Neutrophil (primary cell): ENCODE results near the gene VSIG10.

ENCODE experiments used
- H3K27ac ChIP-seq: fragments of 200-600 bp; sonication (generic); 2 replicates; pipeline ENCODE4 v1.5.1; 2016; ENCODE audit warnings: mild to moderate bottlenecking, moderate library complexity
- H3K27me3 ChIP-seq: fragments of 200-600 bp; sonication (generic); 2 replicates; pipeline ENCODE4 v1.6.0; 2016; ENCODE audit warnings: mild to moderate bottlenecking
- H3K36me3 ChIP-seq: fragments of 200-600 bp; sonication (generic); 2 replicates; pipeline ENCODE4 v1.5.1; 2017
- H3K4me1 ChIP-seq, 2 experiments: fragments of 200-600 bp in 1 of 2; sonication (generic) in 1 of 2; 1 replicate in 1 of 2; 2 replicates in 1 of 2; pipeline versions ENCODE4 v1.5.1 to v1.6.1; 2013 to 2016; ENCODE audit warnings: low read depth in 1 of 2, low read length in 1 of 2, mild to moderate bottlenecking in 1 of 2, moderate library complexity in 1 of 2; ENCODE audit not compliant: control insufficient read depth in 1 of 2, insufficient read depth in 1 of 2
- H3K4me3 ChIP-seq, 2 experiments: fragments of 200-600 bp in 1 of 2; sonication (generic) in 1 of 2; 1 replicate in 1 of 2; 2 replicates in 1 of 2; pipeline ENCODE4 v1.5.1; 2013 to 2016; ENCODE audit warnings: low read depth in 1 of 2, low read length in 1 of 2, mild to moderate bottlenecking in 1 of 2, moderate library complexity in 1 of 2
- H3K9me3 ChIP-seq: fragments of 200-600 bp; sonication (generic); 2 replicates; pipeline ENCODE4 v1.5.1; 2016
- TF ChIP-seq, protein P1 (sequence below): fragments of 200-600 bp; sonication (generic); IDR thresholded peaks from 2 replicates; pipeline ENCODE4 v1.5.1; 2016; ENCODE audit warnings: antibody characterized with exemption

Gene VSIG10

DNA sequence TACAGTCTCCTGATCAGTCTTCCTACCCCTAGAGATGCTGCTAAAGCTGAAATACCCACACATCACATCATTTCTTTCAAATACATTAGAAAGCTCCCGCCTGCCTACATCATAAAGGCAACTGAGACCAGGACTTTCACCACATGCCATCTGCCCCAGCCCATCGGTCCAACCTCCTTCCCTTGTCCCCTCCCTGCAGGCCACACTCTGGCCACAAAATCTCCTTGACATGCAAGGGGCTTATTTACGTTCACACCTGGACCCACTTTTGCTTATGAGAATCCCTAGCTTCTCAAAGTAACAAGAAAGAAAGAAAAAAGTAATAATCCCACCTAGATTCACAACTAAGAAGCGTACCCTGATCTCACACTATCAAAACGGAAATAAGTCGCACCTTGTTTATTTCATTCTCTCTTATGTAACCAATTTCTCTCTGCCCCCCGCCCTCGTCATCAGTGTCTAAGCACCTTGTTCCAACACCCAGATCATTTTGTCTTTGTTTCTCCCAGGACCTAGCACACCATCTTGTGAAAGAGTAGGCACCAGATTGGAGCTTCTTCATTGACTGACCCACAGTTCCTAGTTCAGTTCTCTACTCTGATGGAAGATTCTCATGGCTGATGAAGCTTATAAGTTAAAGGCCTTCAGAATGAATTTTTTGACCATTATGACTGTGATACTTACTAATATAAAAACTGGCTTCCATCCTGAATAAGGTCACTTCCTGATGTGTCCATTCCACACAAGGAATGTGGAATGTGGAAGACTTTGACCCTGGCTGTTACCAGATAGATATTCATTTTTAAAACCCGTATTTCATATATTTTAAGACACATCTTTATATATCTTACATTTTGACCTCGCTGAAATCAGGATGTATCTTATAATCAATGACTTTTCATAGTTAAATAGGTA, 50.5 kb downstream of the VSIG10 start:
- Histone ChIP-seq H3K9me3 (no peaks in the 10 kb centered on the region), H3K36me3 (peaks cover 23% of the 10 kb centered on the region), H3K27ac (no peak overlapping the region), H3K4me3 (no peak overlapping the region), H3K27me3 (no peaks in the 10 kb centered on the region), H3K4me1 (no peaks in the 10 kb centered on the region)
- TF ChIP-seq, protein P1, sequence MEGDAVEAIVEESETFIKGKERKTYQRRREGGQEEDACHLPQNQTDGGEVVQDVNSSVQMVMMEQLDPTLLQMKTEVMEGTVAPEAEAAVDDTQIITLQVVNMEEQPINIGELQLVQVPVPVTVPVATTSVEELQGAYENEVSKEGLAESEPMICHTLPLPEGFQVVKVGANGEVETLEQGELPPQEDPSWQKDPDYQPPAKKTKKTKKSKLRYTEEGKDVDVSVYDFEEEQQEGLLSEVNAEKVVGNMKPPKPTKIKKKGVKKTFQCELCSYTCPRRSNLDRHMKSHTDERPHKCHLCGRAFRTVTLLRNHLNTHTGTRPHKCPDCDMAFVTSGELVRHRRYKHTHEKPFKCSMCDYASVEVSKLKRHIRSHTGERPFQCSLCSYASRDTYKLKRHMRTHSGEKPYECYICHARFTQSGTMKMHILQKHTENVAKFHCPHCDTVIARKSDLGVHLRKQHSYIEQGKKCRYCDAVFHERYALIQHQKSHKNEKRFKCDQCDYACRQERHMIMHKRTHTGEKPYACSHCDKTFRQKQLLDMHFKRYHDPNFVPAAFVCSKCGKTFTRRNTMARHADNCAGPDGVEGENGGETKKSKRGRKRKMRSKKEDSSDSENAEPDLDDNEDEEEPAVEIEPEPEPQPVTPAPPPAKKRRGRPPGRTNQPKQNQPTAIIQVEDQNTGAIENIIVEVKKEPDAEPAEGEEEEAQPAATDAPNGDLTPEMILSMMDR, result no peak

GRCh38 chr12:118052324-118053070, 51.3 kb downstream of the VSIG10 start:
- Histone ChIP-seq H3K9me3 (no peaks in the 10 kb centered on the region), H3K36me3 (peaks cover 29% of the 10 kb centered on the region), H3K27ac (no peak overlapping the region), H3K4me1 (no peaks in the 10 kb centered on the region), H3K4me3 (no peak overlapping the region), H3K27me3 (no peaks in the 10 kb centered on the region)
- TF ChIP-seq, protein P1, result no peak

- H3K36me3 ChIP-seq, result peaks cover 36% of the 10 kb centered on the region
- H3K27ac ChIP-seq, result no peak overlapping the region
- no peaks in the 10 kb centered on the region for H3K9me3 ChIP-seq
- TF ChIP-seq, protein P1, result no peak
- H3K4me3 ChIP-seq, result no peak overlapping the region
- H3K4me1 ChIP-seq, result no peaks in the 10 kb centered on the region
- H3K27me3 ChIP-seq, result no peaks in the 10 kb centered on the region
Measured at GRCh38 chr12:118050972-118051910, 52.6 kb downstream of the VSIG10 start.

DNA sequence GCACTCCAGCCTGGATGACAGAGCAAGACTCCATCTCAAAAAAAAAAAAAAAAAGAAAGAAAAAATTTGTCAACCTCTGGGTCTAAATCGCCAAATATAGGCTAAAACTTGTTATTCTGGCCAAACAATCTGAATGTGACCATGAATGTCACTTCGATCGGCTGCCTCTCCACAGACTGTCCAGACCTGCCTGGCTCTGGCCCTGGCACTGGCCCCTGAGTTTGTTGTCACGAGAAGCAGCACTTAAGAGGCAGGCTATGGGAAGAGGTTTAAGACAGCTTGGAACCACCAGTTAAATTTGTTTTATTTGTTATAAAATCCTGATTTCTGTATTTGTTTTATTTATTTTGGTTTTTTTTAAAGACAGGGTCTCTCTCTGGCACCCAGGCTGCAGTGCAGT, 57.4 kb downstream of the VSIG10 start:
- Histone ChIP-seq H3K4me1 (no peaks in the 10 kb centered on the region), H3K27ac (no peak overlapping the region), H3K36me3 (peaks cover 59% of the 10 kb centered on the region), H3K27me3 (no peaks in the 10 kb centered on the region), H3K4me3 (no peak overlapping the region), H3K9me3 (no peaks in the 10 kb centered on the region)
- TF ChIP-seq, protein P1, result no peak

DNA sequence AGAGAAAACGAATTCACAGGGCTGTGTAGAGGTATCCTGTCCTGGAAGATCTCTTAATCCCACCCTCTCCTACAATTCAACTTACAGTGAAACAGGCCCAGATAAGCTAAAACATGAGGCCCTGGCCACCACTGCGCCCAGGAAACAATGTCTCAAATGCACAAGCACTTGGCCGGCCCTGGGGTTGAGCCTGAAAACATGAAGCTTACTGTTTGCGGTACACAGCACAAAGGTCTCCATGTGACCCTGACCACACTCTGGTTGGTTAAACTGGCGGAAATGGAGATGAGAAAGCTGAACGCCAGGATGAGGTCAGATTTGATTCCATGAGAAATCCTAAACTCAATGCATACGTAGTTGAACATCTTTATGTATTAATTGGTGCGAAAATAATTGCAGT, 59.2 kb downstream of the VSIG10 start:
- H3K9me3 ChIP-seq, result no peaks in the 10 kb centered on the region
- no peaks in the 10 kb centered on the region for H3K4me1 ChIP-seq
- peaks cover 68% of the 10 kb centered on the region for H3K36me3 ChIP-seq
- H3K27ac ChIP-seq, result no peak overlapping the region
- TF ChIP-seq, protein P1, result no peak
- no peaks in the 10 kb centered on the region for H3K27me3 ChIP-seq
- no peak overlapping the region for H3K4me3 ChIP-seq
